GM18951 (cell line): Measurements from ENCODE around the gene ABCC9.

Experiments
- POLR2A ChIP-seq: IDR thresholded peaks from 4 replicates; pipeline ENCODE4 v1.6.1; 2011; ENCODE audit warnings: mild to moderate bottlenecking; ENCODE audit not compliant: insufficient read length, insufficient read depth; ENCODE audit errors: extremely low read depth
- in situ Hi-C: fragments of 300-500 bp; cut with MboI; formaldehyde crosslinking; loops from one replicate; pipeline ENCODE4 v1.12.0; 2022; ENCODE audit warnings: low sequenced_read_pairs, mixed read lengths, inconsistent platforms; ENCODE audit not compliant: unreplicated experiment

ABCC9 gene

DNA sequence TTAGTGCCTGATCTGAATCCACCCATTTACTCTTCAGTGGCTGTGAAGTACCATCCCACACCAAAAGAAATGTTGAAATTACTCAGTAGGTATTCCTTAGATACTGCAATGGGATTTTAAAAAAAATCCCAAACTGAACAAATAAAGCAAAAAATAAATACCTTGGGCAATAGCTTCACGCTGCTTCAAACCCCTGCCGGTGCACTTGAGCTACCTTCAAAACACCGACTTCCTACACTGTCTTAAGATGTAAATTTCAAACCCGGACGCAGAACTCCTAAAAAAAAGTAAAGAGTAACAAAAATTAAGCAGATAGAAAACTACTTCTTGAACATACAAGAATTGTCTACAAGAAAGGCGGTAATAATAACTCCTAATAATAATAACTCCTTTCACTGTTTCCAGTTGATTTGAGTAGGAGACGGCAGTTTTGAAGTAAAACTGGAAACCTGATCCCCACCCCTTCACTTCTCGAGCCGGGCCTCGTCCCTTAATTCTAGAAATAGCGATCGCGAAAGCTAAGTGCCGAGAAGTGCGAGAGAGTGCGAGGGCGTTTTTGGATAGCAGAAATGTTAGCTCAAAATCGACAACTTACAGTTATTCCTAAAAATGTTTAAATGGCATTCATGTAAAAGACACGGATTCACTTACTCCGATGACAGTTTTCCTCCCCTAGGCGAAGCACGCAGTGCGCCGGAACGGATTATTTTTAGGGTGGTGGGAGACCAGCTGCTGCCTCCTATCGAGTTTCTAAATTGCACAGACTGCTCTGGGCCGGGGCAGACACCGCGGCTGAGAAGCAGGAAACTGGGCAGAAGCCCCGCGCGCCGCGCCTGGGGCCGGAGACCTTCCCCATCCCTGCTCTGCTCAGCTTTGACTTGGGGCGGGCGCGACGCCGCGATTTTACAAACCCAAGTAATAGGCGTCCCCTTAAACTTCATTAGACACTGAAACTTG is at the start of gene ABCC9:
TSS of gene ABCC9 (minus strand) at position 878 of the 957 bp plus-strand sequence. CDS start 4,752 bp downstream, outside the sequence.
- no peak for TF ChIP-seq POLR2A

DNA sequence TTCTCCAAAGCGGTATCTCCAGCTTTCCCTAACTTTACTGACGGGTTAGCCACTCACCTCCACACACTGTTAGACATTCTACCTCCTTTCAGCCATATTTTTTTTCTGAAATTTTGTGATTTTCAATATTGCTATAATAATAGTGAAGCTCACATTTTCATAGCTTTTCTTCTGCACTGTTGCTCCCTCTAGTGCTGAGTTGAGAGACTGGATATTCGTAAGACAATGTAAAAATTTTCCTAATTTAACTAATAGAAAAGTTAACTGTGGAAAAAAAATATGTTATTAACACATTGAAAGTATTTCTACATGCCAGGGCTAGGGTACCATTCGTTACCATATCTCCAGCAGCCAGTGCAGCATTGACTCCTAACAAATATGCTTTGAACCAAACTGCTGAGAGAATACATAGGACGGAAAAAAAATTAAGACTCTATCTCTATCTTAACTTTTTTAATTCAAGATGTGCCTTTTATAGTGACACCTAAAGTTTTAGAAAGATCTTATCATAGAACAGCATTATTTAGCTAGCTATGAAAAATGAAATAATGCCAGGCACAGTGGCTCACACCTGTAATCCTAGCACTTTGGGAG is 48.7 kb upstream of the ABCC9 start:
- in situ Hi-C loops: no loop called here
- TF ChIP-seq POLR2A: no peak

More for the DNA sequence above, at the start of gene ABCC9:
- in situ Hi-C loops: no loop called here

DNA sequence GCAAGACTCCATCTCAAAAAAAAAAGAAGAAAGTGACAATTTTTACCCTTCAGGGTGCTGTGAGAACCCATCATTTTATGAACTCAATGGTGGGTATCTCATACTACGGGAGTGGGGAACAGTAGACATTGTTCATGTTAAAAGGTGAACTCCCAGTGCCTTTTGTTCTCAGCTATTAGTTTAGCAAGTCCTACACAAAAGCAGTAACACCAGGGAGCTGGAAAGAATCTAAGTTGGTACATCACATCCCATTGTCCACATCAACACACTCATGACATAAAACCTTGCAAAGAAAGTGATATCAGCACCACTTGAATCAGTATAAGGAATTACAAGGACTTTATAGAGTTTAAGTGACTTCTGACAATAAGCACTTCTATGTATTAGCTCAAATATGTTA is 47.4 kb upstream of the ABCC9 start:
- TF ChIP-seq POLR2A: no peak
- in situ Hi-C loops: no loop called here

DNA sequence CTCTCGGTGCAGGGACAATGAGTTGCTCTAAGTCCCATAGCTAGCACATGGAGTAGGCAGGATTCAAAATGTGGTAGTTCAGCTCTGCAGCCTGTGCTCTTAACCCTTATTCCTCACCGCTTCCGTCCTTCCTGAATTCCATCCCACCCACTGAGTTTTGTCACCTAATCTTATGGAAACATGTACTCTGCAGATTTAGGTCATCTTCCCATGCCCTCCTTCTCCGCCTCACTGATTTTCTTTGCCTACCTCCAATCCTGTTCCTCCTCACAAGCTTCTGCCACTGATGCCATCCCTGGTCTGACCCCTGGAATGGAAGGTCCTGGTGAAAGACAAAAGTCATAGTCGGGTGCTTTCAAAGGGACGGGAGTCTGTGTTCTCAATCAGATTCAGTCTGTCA is 46.5 kb upstream of the ABCC9 start:
- in situ Hi-C loops: no loop called here
- TF ChIP-seq POLR2A: no peak

DNA sequence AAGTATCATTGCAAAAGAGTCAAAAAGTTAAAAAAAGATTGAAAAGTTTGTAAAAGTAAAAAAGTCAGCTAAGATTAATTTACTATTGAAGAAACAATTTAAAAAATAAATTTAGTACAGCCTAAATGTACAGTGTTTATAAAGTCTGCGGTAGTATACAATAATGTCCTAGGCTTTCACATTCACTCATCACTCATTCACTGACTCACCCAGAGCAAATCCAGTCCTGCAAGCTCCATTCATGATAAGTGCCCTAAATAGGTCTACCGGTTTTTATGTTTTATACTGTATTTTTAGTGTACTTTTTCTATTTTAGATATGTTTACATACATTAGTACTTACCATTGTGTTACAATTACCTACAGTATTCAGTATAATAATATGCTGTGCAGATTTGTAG is 43.9 kb upstream of the ABCC9 start:
- no peak for TF ChIP-seq POLR2A
- in situ Hi-C loops: no loop called here

DNA sequence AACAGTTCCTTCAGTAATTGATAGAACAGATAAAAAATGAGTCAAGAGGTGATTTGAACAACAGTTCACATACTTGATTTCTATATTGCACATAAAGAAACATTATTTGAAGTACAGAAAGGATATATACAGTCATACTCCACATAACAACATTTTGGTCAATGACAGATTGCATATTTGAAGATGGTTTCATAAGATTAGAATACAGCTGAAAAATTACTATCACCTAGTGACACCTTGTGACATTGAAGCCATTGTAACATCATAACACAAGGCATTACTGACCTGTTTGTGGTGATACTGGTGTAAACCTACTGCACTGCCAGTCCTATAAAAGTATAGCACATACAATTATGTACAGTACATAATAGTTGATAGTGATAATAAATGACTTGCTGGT is 43.1 kb upstream of the ABCC9 start:
- no peak for TF ChIP-seq POLR2A
- in situ Hi-C loops: no loop called here

DNA sequence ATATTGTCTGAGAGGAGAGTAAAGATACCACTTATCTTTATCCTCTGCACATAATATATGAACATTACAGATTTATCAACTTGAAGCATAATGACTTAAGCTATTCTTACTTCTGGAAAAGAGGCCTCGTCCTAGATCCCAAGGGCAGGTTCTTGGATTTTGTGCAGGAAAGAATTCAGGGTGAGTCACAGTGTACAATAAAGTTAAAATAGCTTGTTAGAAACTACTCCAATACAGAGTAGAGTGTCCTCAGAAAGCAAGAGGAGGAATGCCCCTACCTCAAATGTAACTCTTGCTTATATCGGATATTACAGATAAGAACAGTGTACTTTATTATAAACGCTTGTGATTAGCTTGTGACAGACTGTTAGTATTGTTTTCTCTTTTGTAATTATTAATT is 41.9 kb upstream of the ABCC9 start:
- in situ Hi-C loops: no loop called here
- TF ChIP-seq POLR2A: no peak

DNA sequence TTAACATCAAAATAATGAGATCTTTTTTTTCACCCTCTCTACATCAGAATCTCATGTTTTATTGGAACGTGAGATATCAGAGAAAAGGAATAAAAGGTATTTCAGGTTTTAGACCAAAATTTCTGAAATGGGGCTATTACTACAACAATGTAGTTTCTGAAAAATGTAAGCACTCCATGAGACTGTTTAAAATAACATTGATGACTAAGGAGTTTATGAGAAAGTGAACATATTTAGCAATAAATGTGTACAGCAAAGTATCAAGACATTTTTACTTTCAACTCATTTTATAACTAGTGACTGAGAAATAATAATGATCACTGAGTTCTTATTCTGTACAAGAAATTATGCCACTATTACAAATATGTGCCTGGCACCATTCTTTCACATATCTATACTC is 39.3 kb upstream of the ABCC9 start:
- in situ Hi-C loops: no loop called here
- TF ChIP-seq POLR2A: no peak

DNA sequence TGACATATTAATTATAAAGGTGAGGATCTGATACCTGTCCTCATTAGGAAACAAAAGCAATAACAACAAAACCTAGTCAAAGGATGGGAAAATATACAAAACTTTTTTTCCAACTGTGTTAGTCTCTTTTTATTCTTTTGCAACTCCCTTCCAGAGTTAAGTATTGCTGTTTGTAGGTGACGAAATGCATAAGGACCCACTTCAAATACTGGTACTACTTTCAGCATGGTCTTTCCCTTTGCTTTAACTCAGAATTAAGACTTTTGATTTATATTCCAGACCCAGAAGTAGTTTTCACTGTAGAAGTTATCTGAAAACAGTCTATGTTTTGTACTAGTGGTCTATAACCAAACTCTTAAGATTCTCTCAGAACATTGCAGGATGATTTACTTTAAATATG is 34.1 kb upstream of the ABCC9 start:
- in situ Hi-C loops: no loop called here
- no peak for TF ChIP-seq POLR2A

DNA sequence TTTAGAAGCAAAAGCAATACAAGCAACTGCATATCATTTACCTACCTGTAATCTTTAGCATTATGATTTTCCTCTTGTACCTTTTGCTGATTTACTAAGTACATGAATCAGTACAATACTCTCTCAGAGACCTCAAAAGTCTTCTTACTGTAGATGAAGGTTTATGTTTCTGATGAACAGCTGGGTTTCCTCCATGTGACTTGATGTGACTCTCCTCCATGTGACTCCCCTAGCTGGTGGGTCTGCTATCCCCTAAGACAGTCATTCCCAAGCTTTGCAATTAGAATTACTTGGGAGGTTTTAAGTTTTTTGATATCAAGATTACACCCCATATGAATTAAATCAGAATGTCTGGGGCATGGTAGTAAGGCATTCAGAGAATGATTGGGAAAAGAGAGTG is 32.0 kb upstream of the ABCC9 start:
- in situ Hi-C loops: no loop called here
- no peak for TF ChIP-seq POLR2A

DNA sequence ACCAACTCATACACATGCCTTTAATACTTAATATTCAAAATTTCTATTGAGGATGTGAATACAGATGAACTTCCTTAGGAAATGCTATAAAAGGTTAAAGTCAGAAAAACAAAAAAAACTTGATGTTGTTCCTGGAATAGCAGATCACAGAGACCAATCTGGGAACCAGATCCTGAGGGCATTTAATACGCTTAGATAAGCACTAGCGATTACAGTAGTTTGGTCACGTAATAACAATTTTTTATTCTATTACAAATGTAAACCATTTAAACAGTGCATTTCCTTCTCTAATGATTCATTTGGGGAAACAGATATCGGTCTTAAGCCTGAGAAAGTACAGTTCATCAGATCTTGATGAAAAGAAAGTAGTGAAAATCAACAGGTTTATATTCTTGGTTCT is 30.8 kb upstream of the ABCC9 start:
- in situ Hi-C loops: no loop called here
- TF ChIP-seq POLR2A: no peak

DNA sequence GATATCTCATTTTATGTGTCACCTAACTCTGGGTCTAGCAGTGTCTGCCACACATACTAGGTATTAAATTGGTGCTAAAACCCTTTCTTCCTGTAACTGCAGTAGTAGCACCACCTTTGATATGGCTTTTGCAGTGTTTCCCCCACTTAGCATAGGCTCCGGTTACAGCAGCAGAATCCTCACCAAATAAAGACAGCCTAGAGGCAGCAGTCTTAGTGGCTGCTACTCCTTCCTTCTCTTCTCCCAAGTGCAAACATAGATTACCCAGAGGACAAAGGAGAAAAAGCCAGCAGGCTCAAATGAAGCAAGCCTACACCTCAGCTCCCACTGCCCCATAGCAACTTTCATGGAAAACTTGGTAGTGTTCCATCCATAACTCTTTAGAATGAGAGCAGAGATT is 30.1 kb upstream of the ABCC9 start:
- no peak for TF ChIP-seq POLR2A
- in situ Hi-C loops: no loop called here

DNA sequence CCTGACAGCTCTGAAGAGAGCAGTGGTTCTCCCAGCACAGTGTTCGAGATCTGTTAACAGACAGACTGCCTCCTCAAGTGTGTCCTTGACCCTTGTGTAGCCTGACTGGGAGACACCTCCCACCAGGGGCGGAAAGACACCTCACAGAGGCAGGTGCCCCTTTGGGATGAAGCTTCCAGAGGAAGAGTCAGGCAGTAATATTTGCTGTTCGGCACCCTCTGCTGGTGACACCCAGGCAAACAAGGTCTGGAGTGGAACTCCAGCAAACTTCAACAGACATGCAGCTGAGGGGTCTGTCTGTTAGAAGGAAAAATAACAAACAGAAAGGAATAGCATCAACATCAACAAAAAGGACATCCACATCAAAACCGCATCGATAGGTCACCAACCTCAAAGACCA is 21.6 kb upstream of the ABCC9 start:
- in situ Hi-C loops: no loop called here
- no peak for TF ChIP-seq POLR2A

DNA sequence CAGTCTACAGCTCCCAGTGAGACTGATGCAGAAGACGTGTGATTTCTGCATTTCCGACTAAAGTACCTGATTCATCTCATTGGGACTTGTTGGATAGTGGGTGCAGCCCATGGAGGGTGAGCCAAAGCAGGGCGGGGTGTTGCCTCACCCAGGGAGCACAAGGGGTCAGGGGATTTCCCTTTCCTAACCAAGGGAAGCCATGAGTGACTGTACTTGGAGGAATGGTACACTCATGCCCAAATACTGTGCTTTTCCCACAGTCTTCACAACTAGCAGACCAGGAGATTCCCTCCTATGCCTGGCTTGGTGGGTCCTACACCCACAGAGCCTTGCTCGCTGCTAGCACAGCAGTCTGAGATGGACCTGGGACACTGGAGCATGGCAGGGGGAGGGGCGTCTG is 21.0 kb upstream of the ABCC9 start:
- in situ Hi-C loops: no loop called here
- no peak for TF ChIP-seq POLR2A

DNA sequence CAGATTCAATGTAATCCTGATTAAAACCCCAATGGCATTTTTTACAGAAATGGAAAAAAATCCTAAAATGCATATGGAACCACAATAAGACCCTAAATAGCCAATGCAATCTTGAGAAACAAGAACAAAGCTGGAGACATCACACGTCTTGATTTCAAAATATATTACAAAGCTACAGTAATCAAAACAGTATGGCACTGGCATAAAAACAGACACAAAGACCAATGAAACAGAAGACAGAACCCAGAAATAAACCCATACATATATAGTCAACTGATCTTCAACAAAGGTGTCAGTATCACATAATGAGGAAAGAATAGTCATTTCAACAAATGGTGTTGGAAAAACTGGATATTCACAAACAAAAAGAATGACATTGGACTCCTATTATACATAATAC is 9.4 kb upstream of the ABCC9 start:
- TF ChIP-seq POLR2A: no peak
- in situ Hi-C loops: no loop called here

DNA sequence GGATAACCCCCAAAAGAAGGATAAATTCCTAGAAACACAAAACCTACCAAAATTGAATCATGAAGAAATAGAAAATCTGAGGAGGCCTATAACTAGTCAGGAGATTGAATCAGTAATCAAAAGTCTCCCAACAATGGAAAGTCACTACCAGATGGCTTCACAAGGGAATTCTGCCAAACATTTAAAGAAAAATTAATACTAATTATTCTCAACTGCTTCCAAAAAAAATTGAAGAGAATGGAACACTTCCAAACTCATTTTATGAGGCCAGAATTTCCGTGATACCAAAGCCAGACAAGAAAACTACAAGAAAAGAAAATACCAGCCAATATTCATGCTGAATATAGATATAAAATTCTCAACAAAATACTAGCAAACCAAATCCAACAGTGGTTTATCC is 7.8 kb upstream of the ABCC9 start:
- TF ChIP-seq POLR2A: no peak
- in situ Hi-C loops: no loop called here
